WERI-Rb-1 (cell line): ENCODE measurements around the gene AIMP2.

Experiments
- DNase-seq: peaks from one replicate; pipeline ENCODE4 v3.0.0-alpha.2; 2020
- H3K27ac ChIP-seq: fragments of 250-450 bp; sonication (Bioruptor Pico); 2 replicates; pipeline ENCODE4 v1.5.1; 2020; ENCODE audit warnings: mild to moderate bottlenecking, moderate library complexity
- H3K27me3 ChIP-seq: fragments of 250-450 bp; sonication (Bioruptor Pico); 2 replicates; pipeline ENCODE4 v1.5.1; 2021; ENCODE audit warnings: mild to moderate bottlenecking, low read depth, moderate library complexity; ENCODE audit not compliant: insufficient read depth, severe bottlenecking
- H3K36me3 ChIP-seq: fragments of 250-450 bp; sonication (Bioruptor Pico); 2 replicates; pipeline ENCODE4 v1.5.1; 2020; ENCODE audit warnings: mild to moderate bottlenecking, moderate library complexity
- H3K4me3 ChIP-seq: 2 replicates; pipeline ENCODE4 v1.5.1; 2011; ENCODE audit warnings: low read depth, mild to moderate bottlenecking, control low read depth, low read length
- H3K9me3 ChIP-seq: fragments of 250-450 bp; sonication (Bioruptor Pico); 2 replicates; pipeline ENCODE4 v1.5.1; 2021; ENCODE audit warnings: mild to moderate bottlenecking, moderate library complexity; ENCODE audit not compliant: severe bottlenecking
- TF ChIP-seq, protein P1 (sequence below): IDR thresholded peaks from 2 replicates; pipeline ENCODE4 v1.5.1; 2011; ENCODE audit warnings: low read depth, mild to moderate bottlenecking, control low read depth, inconsistent platforms, low read length

Gene AIMP2

DNA sequence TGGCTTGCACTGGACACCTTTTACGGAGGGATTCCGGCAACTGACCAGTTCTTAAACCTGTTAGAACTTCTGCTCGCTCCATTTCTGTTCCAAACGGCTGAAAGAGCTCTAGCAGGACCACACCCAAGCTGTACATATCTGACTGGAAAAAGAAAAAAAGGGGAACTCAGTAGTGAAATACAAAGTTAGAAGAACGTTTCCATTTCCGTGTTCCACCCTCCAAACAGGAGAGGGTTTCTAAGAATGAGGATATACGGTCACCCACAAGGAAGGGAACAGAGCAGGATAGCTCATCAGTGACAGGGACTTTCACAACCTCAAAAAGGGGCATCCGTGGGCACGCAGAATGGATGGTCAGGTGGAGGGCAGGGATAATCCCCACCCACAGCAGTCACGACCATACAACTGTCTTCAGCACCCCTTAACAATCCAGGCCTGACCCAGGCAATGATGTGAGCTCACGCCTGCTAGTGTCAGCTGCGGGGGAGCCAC is 17.8 kb downstream of the AIMP2 start:
- TF ChIP-seq, protein P1, sequence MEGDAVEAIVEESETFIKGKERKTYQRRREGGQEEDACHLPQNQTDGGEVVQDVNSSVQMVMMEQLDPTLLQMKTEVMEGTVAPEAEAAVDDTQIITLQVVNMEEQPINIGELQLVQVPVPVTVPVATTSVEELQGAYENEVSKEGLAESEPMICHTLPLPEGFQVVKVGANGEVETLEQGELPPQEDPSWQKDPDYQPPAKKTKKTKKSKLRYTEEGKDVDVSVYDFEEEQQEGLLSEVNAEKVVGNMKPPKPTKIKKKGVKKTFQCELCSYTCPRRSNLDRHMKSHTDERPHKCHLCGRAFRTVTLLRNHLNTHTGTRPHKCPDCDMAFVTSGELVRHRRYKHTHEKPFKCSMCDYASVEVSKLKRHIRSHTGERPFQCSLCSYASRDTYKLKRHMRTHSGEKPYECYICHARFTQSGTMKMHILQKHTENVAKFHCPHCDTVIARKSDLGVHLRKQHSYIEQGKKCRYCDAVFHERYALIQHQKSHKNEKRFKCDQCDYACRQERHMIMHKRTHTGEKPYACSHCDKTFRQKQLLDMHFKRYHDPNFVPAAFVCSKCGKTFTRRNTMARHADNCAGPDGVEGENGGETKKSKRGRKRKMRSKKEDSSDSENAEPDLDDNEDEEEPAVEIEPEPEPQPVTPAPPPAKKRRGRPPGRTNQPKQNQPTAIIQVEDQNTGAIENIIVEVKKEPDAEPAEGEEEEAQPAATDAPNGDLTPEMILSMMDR, result no peak
- Histone ChIP-seq H3K27me3 (no peaks in the 10 kb centered on the region), H3K27ac (no peak overlapping the region), H3K4me3 (no peak overlapping the region), H3K36me3 (peaks cover 85% of the 10 kb centered on the region), H3K9me3 (no peaks in the 10 kb centered on the region)
- DNase-seq, result no peak

DNA sequence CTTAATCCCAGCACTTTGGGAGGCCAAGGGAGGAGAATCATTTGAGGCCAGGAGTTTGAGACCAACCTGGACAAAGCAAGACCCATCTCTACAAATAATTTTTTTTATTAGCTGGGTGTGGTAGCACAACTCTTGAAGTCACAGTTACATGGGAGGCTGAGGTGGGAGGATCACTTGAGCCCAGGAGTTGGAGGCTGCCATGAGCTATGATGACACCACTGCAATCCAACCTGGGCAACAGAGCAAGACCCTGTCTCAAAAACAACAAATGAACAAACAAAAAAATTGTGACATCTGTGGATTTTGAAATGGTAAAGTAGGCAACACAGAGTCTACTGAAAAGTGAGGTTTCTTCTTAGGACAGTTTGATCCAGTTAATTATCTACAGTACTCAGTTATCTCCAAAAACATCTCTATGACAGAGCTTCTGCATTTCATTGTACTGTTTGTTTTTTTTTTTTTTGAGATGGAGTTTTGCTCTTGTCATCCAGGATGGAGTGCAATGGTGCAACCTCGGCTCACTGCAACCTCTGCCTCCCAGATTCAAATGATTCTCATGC is 18.8 kb downstream of the AIMP2 start:
- Histone ChIP-seq H3K4me3 (no peak overlapping the region), H3K36me3 (peaks cover 83% of the 10 kb centered on the region), H3K9me3 (no peaks in the 10 kb centered on the region), H3K27ac (no peak overlapping the region), H3K27me3 (no peaks in the 10 kb centered on the region)
- TF ChIP-seq, protein P1, result no peak
- no peak for DNase-seq

DNA sequence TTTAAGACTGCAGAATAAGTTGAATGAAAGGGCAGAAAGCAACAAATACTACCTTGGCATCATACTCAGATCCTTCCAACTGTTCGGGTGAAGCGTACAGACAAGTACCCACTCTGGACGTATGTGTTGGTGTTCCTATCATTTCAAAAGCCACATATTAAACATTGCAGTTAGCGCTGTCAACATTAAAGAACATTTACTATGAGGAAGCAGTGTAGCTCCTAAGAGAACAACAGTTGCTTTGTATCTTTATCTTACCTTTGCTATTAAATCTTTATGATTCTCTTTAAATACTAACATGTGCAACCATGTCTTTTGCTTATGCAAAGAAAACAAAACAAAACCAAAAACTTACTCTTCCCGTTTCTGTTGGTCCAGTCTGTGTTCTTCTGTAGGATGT is 19.5 kb downstream of the AIMP2 start:
- DNase-seq, result no peak
- TF ChIP-seq, protein P1, result no peak
- no peak overlapping the region for H3K4me3 ChIP-seq
- peaks cover 83% of the 10 kb centered on the region for H3K36me3 ChIP-seq
- H3K27ac ChIP-seq, result no peak overlapping the region
- no peaks in the 10 kb centered on the region for H3K27me3 ChIP-seq
- no peaks in the 10 kb centered on the region for H3K9me3 ChIP-seq

DNA sequence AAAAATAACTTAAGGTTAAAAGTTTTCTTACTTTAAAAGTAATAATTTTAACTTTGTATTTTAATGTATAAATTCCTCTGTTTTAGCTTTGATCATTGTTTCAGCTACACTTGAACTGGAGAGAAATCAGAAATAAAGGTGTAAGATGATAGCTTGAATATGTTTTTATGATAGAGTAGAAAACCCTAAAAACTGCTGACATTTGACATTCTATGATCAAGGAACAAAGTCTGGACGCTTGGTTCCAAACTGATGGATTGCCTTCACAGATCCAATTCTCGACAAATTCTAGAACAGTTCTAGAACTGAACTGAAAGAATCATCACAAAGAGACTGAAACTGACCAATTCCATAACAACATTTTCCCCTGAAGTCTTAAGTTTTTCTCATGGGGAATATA is 21.9 kb downstream of the AIMP2 start, which contains the start of gene ANKRD61:
Gene ANKRD61, plus strand, starts transcription at position 389 of the 400 bp plus-strand sequence. Its CDS starts 0 bp downstream, at position 389.
- Histone ChIP-seq H3K4me3 (no peak within 1 kb of the TSS), H3K27ac (no peak within 1 kb of the TSS), H3K36me3 (peaks cover 79% of the 10 kb centered on the region), H3K9me3 (no peaks in the 10 kb centered on the region), H3K27me3 (no peaks in the 10 kb centered on the region)
- no peak for DNase-seq
- TF ChIP-seq, protein P1, result no peak

DNA sequence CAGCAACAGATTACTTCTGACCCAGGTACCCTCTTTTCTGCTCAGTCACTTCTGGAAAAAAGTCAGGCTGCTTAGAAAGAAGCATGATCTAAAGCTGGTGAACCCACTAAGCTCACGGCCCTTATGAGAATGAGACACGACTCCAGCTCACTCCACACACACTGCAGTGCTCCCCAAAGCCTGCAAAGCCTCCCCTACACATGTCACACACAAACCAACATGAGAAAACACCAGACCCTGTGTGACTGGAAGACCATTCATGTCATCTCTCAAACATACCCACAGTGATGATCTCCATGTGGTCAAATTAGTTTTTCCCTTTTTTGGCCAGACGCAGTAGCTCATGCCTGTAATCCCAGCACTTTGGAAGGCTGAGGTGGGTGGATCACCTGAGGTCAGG is 22.5 kb downstream of the AIMP2 start:
- TF ChIP-seq, protein P1, result no peak
- Histone ChIP-seq H3K27me3 (no peaks in the 10 kb centered on the region), H3K4me3 (no peak overlapping the region), H3K9me3 (no peaks in the 10 kb centered on the region), H3K36me3 (peaks cover 78% of the 10 kb centered on the region), H3K27ac (no peak overlapping the region)
- no peak for DNase-seq

DNA sequence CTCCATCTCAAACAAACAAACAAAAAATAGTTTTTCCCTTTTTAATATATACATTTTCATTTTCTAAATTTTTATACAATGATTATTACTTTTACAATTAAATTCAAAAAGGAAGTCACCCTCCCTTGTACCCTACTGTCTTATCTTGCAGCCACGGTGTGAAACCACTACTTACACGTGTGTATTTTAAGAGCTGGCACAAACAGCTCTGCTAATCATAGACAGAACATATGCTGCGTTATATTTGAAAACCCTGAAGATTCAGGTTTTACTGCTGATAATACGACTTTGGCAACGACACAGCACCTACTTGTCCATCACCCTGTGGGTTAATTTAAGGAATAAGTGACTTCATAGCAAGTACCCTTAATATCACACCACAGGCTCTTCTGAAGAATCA is 23.1 kb downstream of the AIMP2 start:
- DNase-seq, result no peak
- Histone ChIP-seq H3K4me3 (no peak overlapping the region), H3K27me3 (no peaks in the 10 kb centered on the region), H3K27ac (no peak overlapping the region), H3K36me3 (peaks cover 80% of the 10 kb centered on the region), H3K9me3 (no peaks in the 10 kb centered on the region)
- TF ChIP-seq, protein P1, result no peak
